EH (cell line): Measurements from ENCODE around the gene FBLN2.

Source experiments
- DNase-seq: peaks from one replicate; pipeline ENCODE4 v3.0.0-alpha.2; 2015; ENCODE audit warnings: low read depth

The FBLN2 gene

GRCh38 chr3:13605555-13605954, 56.6 kb downstream of the FBLN2 start:
- DNase-seq, result no peak

GRCh38 chr3:13607821-13608597, 59.1 kb downstream of the FBLN2 start:
- no peak for DNase-seq

GRCh38 chr3:13608969-13609725, 60.2 kb downstream of the FBLN2 start:
- no peak for DNase-seq

- no peak for DNase-seq
Observed at GRCh38 chr3:13610006-13610570, 61.2 kb downstream of the FBLN2 start.

GRCh38 chr3:13611221-13611620, 62.3 kb downstream of the FBLN2 start:
- DNase-seq, result no peak

GRCh38 chr3:13612829-13613228, 63.9 kb downstream of the FBLN2 start:
- peak; percentile 20 for DNase-seq

GRCh38 chr3:13613343-13614190, 64.6 kb downstream of the FBLN2 start:
- no peak for DNase-seq

GRCh38 chr3:13614607-13615006, 65.7 kb downstream of the FBLN2 start:
- DNase-seq, result no peak

- DNase-seq, result no peak
Observed at GRCh38 chr3:13615019-13615528, 66.1 kb downstream of the FBLN2 start.

- no peak for DNase-seq
Observed at GRCh38 chr3:13616359-13616758, 67.4 kb downstream of the FBLN2 start.

GRCh38 chr3:13617097-13617738, 68.3 kb downstream of the FBLN2 start:
- DNase-seq, result no peak

GRCh38 chr3:13617981-13618380, 69.1 kb downstream of the FBLN2 start:
- no peak for DNase-seq

GRCh38 chr3:13618836-13619235, 69.9 kb downstream of the FBLN2 start:
- DNase-seq, result no peak

GRCh38 chr3:13619661-13620230, 70.8 kb downstream of the FBLN2 start:
- no peak for DNase-seq

- no peak for DNase-seq
Observed at GRCh38 chr3:13620281-13620680, 71.4 kb downstream of the FBLN2 start.

GRCh38 chr3:13620776-13621365, 71.9 kb downstream of the FBLN2 start:
- DNase-seq, result no peak

GRCh38 chr3:13621381-13622221, 72.7 kb downstream of the FBLN2 start:
- DNase-seq, result no peak

GRCh38 chr3:13622356-13622755, 73.4 kb downstream of the FBLN2 start:
- no peak for DNase-seq

- peak; percentile 16 for DNase-seq
Observed at GRCh38 chr3:13623101-13623654, 74.3 kb downstream of the FBLN2 start.
